Psoas muscle (tissue), 8 donors: ENCODE data around the gene CDH11. TPM values are rescaled to one million over a fixed set of nuclear protein-coding genes. Genes with fewer than 3 reads are reported as not detected.

Experiments
- ATAC-seq, 4 donors: fragments of 200-7000 bp; cut with Tn5 transposase; one replicate each; pipeline ENCODE4 v1.9.1; 2020; ENCODE audit warnings: moderate library complexity in 3 of 4, mild to moderate bottlenecking in 2 of 4
- DNase-seq, 2 donors: peaks; one replicate each; pipeline ENCODE4 v3.0.0-alpha.2; 2020
- H3K27ac ChIP-seq: fragments of 200-600 bp; one replicate; pipeline ENCODE4 v1.8.0; 2022
- H3K27me3 ChIP-seq, 3 donors: fragments of 200-600 bp in 1 of 3; one replicate each; pipeline versions ENCODE4 v1.6.1 to v1.8.0; 2013 to 2022; ENCODE audit warnings: low read length in 2 of 3, mild to moderate bottlenecking in 2 of 3, moderate library complexity in 1 of 3; ENCODE audit not compliant: insufficient read depth in 3 of 3
- H3K36me3 ChIP-seq, 2 donors: fragments of 200-600 bp in 1 of 2; one replicate each; pipeline versions ENCODE4 v1.6.1 to v1.8.0; 2013 to 2022; ENCODE audit warnings: low read depth in 1 of 2, mild to moderate bottlenecking in 1 of 2, moderate library complexity in 1 of 2; ENCODE audit not compliant: insufficient read depth in 1 of 2
- H3K4me1 ChIP-seq: fragments of 200-600 bp; one replicate; pipeline ENCODE4 v1.8.0; 2022
- H3K4me3 ChIP-seq: fragments of 200-600 bp; one replicate; pipeline ENCODE4 v1.8.0; 2022; ENCODE audit warnings: mild to moderate bottlenecking
- H3K9me3 ChIP-seq: fragments of 200-600 bp; one replicate; pipeline ENCODE4 v1.8.0; 2022
- CTCF ChIP-seq: fragments of 200-600 bp; IDR thresholded peaks from one replicate; pipeline ENCODE4 v1.8.0; 2022; ENCODE audit warnings: antibody characterized with exemption
- WGBS, 3 donors: extraction: QIAGEN DNeasy Blood & Tissue Kit; methylation state at CpG; one replicate each; pipeline versions ENCODE4 v1.1.6 to v1.1.7; 2013; 5-methylcytosine and 5-hydroxymethylcytosine counted together
- intact Hi-C, 2 donors: fragments of 100-400 bp; cut with DNase I; formaldehyde crosslinking; loops; one replicate each; pipeline versions ENCODE4 v1.11.0 to v1.14.2; 2022
- polyA plus RNA-seq, 3 donors: library from polyadenylated mRNA; stranded (reverse); fragments of 200-250 nt; gene quantifications; one replicate each; pipeline ENCODE4 v1.2.3, GENCODE V29; 2013
- total RNA-seq, 4 donors: library from RNA; stranded (reverse); fragmentation: NEBNext Ultra II Directional in 2 of 4; extraction: Animal tissue kit (Norgen Biotek cat#: 25700) in 2 of 4; gene quantifications; one replicate each; pipeline versions ENCODE4 v1.2.1 to v1.2.4, GENCODE V29; 2021 to 2023
- donor health status: healthy with polysubstance abuse.
- donor health status: DM: no; HTN: no; CAD: no; lungs with moderate emphysema.
- donor health status: Bipolar disorder and iron deficiency.
- donor health status: healthy.
- donor health status: DM: yes; HTN: yes; CAD: no.
- donor health status: DM: no; HTN: no; CAD: no.
- donor health status: DM: no; HTN: no; CAD: no.
- donor health status: DM: yes; HTN: yes; CAD: no.

CDH11 gene
- total and polyA plus RNA-seq, 7 donors, result 0.33 to 16.8 (median 3.2) TPM

GRCh38 chr16:65083164-65083857, 38.6 kb downstream of the CDH11 start:
- ATAC-seq (no peak), DNase-seq (no peak)
- no peaks in the 10 kb centered on the region for H3K9me3 ChIP-seq
- H3K27me3 ChIP-seq, result no peaks in the 10 kb centered on the region
- WGBS, 3 donors, result 50 to 69% (median 59%) methylated on average over 2 of the region's 2 CpGs
- H3K4me1 ChIP-seq, result no peaks in the 10 kb centered on the region
- H3K36me3 ChIP-seq, result no peaks in the 10 kb centered on the region
- no peak overlapping the region for H3K4me3 ChIP-seq
- TF ChIP-seq CTCF, result no peak
- intact Hi-C loops, result no loop called here
- no peak overlapping the region for H3K27ac ChIP-seq

GRCh38 chr16:65079549-65079948, 42.3 kb downstream of the CDH11 start:
- Histone ChIP-seq H3K36me3 (no peaks in the 10 kb centered on the region), H3K27ac (no peak overlapping the region), H3K4me1 (peaks cover 5% of the 10 kb centered on the region), H3K4me3 (no peak overlapping the region), H3K9me3 (no peaks in the 10 kb centered on the region), H3K27me3 (no peaks in the 10 kb centered on the region)
- intact Hi-C loops, result no loop called here
- no peak for TF ChIP-seq CTCF
- DNase-seq, result no peak
- 82 to 93% (median 89%) methylated on average over 2 of the region's 2 CpGs for WGBS, 3 donors
- no peak for ATAC-seq

- intact Hi-C loops, result no loop called here
- Histone ChIP-seq H3K27ac (no peak overlapping the region), H3K4me1 (peaks cover 5% of the 10 kb centered on the region), H3K4me3 (no peak overlapping the region), H3K36me3 (no peaks in the 10 kb centered on the region), H3K9me3 (no peaks in the 10 kb centered on the region), H3K27me3 (no peaks in the 10 kb centered on the region)
- no peak for TF ChIP-seq CTCF
- DNase-seq, result no peak
- WGBS, 3 donors, result 94 to 97% (median 94%) methylated on average over 1 of the region's 1 CpG
- ATAC-seq, result no peak
Observed at GRCh38 chr16:65077181-65077580, 44.7 kb downstream of the CDH11 start.

GRCh38 chr16:65075877-65076276, 46.0 kb downstream of the CDH11 start:
- H3K36me3 ChIP-seq, result no peaks in the 10 kb centered on the region
- TF ChIP-seq CTCF, result no peak

More at GRCh38 chr16:65075877-65076276, 46.0 kb downstream of the CDH11 start:
- Histone ChIP-seq H3K4me1 (peaks cover 9% of the 10 kb centered on the region), H3K4me3 (no peak overlapping the region), H3K9me3 (no peaks in the 10 kb centered on the region), H3K27me3 (no peaks in the 10 kb centered on the region), H3K27ac (no peak overlapping the region)
- intact Hi-C loops, result no loop called here
- 46 to 65% (median 49%) methylated on average over 2 of the region's 2 CpGs for WGBS, 3 donors
- no peak for DNase-seq
- ATAC-seq, result no peak
